ENCODE results near the gene CDK14.

DNA sequence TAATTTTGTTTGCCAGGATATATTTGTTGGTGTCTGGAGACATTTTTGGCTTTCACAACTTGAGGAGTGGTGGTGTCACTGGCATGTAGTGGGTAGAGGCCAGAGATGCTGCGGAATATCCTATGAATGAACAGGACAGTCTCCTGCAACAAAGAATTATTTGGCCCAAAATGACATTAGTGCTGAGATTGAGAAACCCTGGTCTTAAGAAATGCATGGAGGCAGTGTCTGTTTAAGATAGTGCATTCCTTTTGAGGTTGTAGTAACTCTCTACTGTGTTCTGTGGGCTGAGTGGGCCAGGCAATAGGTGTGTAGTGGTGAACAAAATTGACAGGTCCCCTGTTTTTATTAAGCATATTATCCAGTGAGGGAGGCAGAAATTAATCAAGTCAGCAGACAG is 165.5 kb downstream of the CDK14 start:
- TF ChIP-seq, protein P1, sequence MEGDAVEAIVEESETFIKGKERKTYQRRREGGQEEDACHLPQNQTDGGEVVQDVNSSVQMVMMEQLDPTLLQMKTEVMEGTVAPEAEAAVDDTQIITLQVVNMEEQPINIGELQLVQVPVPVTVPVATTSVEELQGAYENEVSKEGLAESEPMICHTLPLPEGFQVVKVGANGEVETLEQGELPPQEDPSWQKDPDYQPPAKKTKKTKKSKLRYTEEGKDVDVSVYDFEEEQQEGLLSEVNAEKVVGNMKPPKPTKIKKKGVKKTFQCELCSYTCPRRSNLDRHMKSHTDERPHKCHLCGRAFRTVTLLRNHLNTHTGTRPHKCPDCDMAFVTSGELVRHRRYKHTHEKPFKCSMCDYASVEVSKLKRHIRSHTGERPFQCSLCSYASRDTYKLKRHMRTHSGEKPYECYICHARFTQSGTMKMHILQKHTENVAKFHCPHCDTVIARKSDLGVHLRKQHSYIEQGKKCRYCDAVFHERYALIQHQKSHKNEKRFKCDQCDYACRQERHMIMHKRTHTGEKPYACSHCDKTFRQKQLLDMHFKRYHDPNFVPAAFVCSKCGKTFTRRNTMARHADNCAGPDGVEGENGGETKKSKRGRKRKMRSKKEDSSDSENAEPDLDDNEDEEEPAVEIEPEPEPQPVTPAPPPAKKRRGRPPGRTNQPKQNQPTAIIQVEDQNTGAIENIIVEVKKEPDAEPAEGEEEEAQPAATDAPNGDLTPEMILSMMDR (IDR thresholded peaks at IDR 0.05; ENCODE audit: low read length): no peak
- no peak for TF ChIP-seq EZH2phosphoT487 (IDR thresholded peaks at IDR 0.05; ENCODE audit: low read length)
